ENCODE results near the gene XRRA1.

Gene XRRA1

GRCh38 chr11:74847395-74847794, 101.5 kb downstream of the XRRA1 start:
- TF ChIP-seq CTCF (IDR thresholded peaks at IDR 0.05) = no peak

GRCh38 chr11:74846770-74847169, 102.1 kb downstream of the XRRA1 start:
- TF ChIP-seq CTCF (IDR thresholded peaks at IDR 0.05) = no peak

GRCh38 chr11:74845978-74846517, 102.8 kb downstream of the XRRA1 start:
- TF ChIP-seq CTCF (IDR thresholded peaks at IDR 0.05) = no peak

GRCh38 chr11:74844865-74845264, 104.0 kb downstream of the XRRA1 start:
- TF ChIP-seq CTCF (IDR thresholded peaks at IDR 0.05) = no peak

- TF ChIP-seq CTCF (IDR thresholded peaks at IDR 0.05) = no peak
Observed at GRCh38 chr11:74844072-74844471, 104.8 kb downstream of the XRRA1 start.

GRCh38 chr11:74842967-74843366, 105.9 kb downstream of the XRRA1 start:
- TF ChIP-seq CTCF (IDR thresholded peaks at IDR 0.05) = 0 out of 2 replicates have a peak, but pooled peaks have one; percentile 9

- no peak for TF ChIP-seq CTCF (IDR thresholded peaks at IDR 0.05)
Observed at GRCh38 chr11:74840486-74840885, 108.4 kb downstream of the XRRA1 start.

GRCh38 chr11:74839971-74840370, 108.9 kb downstream of the XRRA1 start:
- TF ChIP-seq CTCF (IDR thresholded peaks at IDR 0.05) = no peak

Measured in LNCAP (cell line).